H1 (cell line): ENCODE results near the gene RASA4.
"Not testable (repeated sequence)": the region's sequence is repeated elsewhere in the genome, so short reads cannot be mapped to it uniquely, and the experiment has no call there.

Experiments used
- CREB1 ChIP-seq: IDR thresholded peaks from 2 replicates; pipeline ENCODE4 v1.6.1; 2012; ENCODE audit warnings: inconsistent platforms
- EZH2 ChIP-seq: fragments of 200-600 bp; sonication (generic); IDR thresholded peaks from 2 replicates; pipeline ENCODE4 v1.7.1; 2012; ENCODE audit warnings: low read depth, mild to moderate bottlenecking, moderate library complexity, low read length, inconsistent platforms; ENCODE audit not compliant: severe bottlenecking
- POLR2AphosphoS5 ChIP-seq: IDR thresholded peaks from 2 replicates; pipeline ENCODE4 v1.6.1; 2011; ENCODE audit warnings: low read depth, low read length
- RAD21 ChIP-seq, 2 experiments: IDR thresholded peaks in 1 of 2; conservative IDR thresholded peaks in 1 of 2; 2 replicates each; pipeline ENCODE4 v1.6.1; 2011; ENCODE audit warnings: low read depth in 2 of 2, low read length in 2 of 2, improper control_type of control experiment in 1 of 2, inconsistent platforms in 1 of 2, mild to moderate bottlenecking in 1 of 2, moderate library complexity in 1 of 2
- USF2 ChIP-seq: IDR thresholded peaks from 2 replicates; pipeline ENCODE4 v1.6.1; 2011; ENCODE audit warnings: low read length, improper control_type of control experiment
- TF ChIP-seq, protein P1 (sequence below), 3 experiments: IDR thresholded peaks; 1 replicate in 2 of 3; 2 replicates in 1 of 3; pipeline versions ENCODE4 v1.5.1 to v1.6.1; 2011; ENCODE audit warnings: low read length in 3 of 3, mild to moderate bottlenecking in 3 of 3, inconsistent platforms in 2 of 3, low read depth in 1 of 3, moderate library complexity in 1 of 3; ENCODE audit not compliant: insufficient read depth in 1 of 3; ENCODE audit errors: control extremely low read depth in 1 of 3

GRCh38 chr7:102596036-102596435, 20.5 kb downstream of the RASA4 start:
- TF ChIP-seq USF2; POLR2AphosphoS5; RAD21 (IDR thresholded peaks at IDR 0.05 in 1 of 2, conservative IDR thresholded peaks at IDR 0.05 in 1 of 2; ENCODE audit: low read depth in 2 of 2, low read length in 2 of 2); CREB1; EZH2: not testable (repeated sequence)
- TF ChIP-seq, protein P1, sequence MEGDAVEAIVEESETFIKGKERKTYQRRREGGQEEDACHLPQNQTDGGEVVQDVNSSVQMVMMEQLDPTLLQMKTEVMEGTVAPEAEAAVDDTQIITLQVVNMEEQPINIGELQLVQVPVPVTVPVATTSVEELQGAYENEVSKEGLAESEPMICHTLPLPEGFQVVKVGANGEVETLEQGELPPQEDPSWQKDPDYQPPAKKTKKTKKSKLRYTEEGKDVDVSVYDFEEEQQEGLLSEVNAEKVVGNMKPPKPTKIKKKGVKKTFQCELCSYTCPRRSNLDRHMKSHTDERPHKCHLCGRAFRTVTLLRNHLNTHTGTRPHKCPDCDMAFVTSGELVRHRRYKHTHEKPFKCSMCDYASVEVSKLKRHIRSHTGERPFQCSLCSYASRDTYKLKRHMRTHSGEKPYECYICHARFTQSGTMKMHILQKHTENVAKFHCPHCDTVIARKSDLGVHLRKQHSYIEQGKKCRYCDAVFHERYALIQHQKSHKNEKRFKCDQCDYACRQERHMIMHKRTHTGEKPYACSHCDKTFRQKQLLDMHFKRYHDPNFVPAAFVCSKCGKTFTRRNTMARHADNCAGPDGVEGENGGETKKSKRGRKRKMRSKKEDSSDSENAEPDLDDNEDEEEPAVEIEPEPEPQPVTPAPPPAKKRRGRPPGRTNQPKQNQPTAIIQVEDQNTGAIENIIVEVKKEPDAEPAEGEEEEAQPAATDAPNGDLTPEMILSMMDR (IDR thresholded peaks at IDR 0.05; ENCODE audit: control extremely low read depth in 1 of 3, insufficient read depth in 1 of 3, low read depth in 1 of 3, low read length in 3 of 3) = not testable (repeated sequence)
